Esophagus squamous epithelium (tissue), 5 donors: ENCODE results near the gene RPS6KA6. TPM values are rescaled to one million over a fixed set of nuclear protein-coding genes. Genes with fewer than 3 reads are reported as not detected.

ENCODE experiments used
- DNase-seq: peaks from one replicate; lab custom pipeline; 2025; lab: John Stamatoyannopoulos, UW
- H3K27ac ChIP-seq, 4 donors: fragments of 200-600 bp; sonication (generic); one replicate each; pipeline ENCODE4 v1.5.1; 2016 to 2019; ENCODE audit warnings: mild to moderate bottlenecking in 1 of 4
- H3K27me3 ChIP-seq, 4 donors: fragments of 200-600 bp; sonication (generic); 1 replicate in 3 of 4; 2 replicates in 1 of 4; pipeline versions ENCODE4 v1.5.1 to v1.6.0; 2017 to 2021; ENCODE audit warnings: antibody characterized with exemption in 1 of 4
- H3K36me3 ChIP-seq, 3 donors: fragments of 200-600 bp; sonication (generic); one replicate each; pipeline ENCODE4 v1.5.1; 2016 to 2019
- H3K4me1 ChIP-seq, 3 donors: fragments of 200-600 bp; sonication (generic); one replicate each; pipeline ENCODE4 v1.5.1; 2017 to 2019
- H3K4me3 ChIP-seq, 4 donors: fragments of 200-600 bp; sonication (generic); 1 replicate in 3 of 4; 2 replicates in 1 of 4; pipeline ENCODE4 v1.5.1; 2016 to 2019; ENCODE audit warnings: mild to moderate bottlenecking in 2 of 4, moderate library complexity in 1 of 4
- H3K9me3 ChIP-seq, 3 donors: fragments of 200-600 bp; sonication (generic); one replicate each; pipeline ENCODE4 v1.5.1; 2016 to 2019
- CTCF ChIP-seq, 6 experiments: fragments of 450-650 bp in 4 of 6; fragments of 200-600 bp in 2 of 6; sonication (generic) in 2 of 6; IDR thresholded peaks; one replicate each; pipeline ENCODE4 v1.5.1; 2016 to 2019; ENCODE audit warnings: antibody characterized with exemption in 6 of 6, mild to moderate bottlenecking in 4 of 6, moderate library complexity in 4 of 6
- POLR2A ChIP-seq, 4 donors: fragments of 450-650 bp; IDR thresholded peaks; one replicate each; pipeline ENCODE4 v1.6.1; 2017; ENCODE audit warnings: antibody characterized with exemption in 4 of 4, mild to moderate bottlenecking in 4 of 4, moderate library complexity in 3 of 4
- WGBS, 2 donors: methylation state at CpG; one replicate each; pipeline ENCODE4 v1.1.5; 2018; 5-methylcytosine and 5-hydroxymethylcytosine counted together
- intact Hi-C: fragments of 100-400 bp; cut with DNase I; formaldehyde crosslinking; loops from one replicate; pipeline ENCODE4 v1.15.0; 2022
- small RNA-seq, 4 donors: library from RNA; depleted of rRNA; stranded (forward); fragments of <200 nt; gene quantifications; one replicate each; pipeline ENCODE3, GENCODE V24; 2016
- total RNA-seq, 4 donors: library from RNA; depleted of rRNA; stranded (reverse); fragments of >200 nt; gene quantifications; one replicate each; pipeline ENCODE4 v1.1.0, GENCODE V29; 2016
- donor health status: DM: yes; HTN: yes; CAD: no.

RPS6KA6 gene
- total RNA-seq, 4 donors from 2014 or later = 0.92 to 2.9 (median 1.9) TPM

GRCh38 chrX:84044051-84044450 lies 143.9 kb downstream of the RPS6KA6 start:
- intact Hi-C loops = no loop called here
- WGBS, 2 donors = 61 to 100% methylated on average over 1 to 4 of the region's 4 CpGs

More at GRCh38 chrX:84044051-84044450, 143.9 kb downstream of the RPS6KA6 start:
- Histone ChIP-seq H3K9me3 (no peaks in the 10 kb centered on the region), H3K27me3 (no peaks in the 10 kb centered on the region), H3K27ac (no peak overlapping the region), H3K4me3 (no peak overlapping the region), H3K4me1 (no peaks in the 10 kb centered on the region), H3K36me3 (no peaks in the 10 kb centered on the region)
- no peak for TF ChIP-seq CTCF (IDR thresholded peaks at IDR 0.05)
- TF ChIP-seq POLR2A (IDR thresholded peaks at IDR 0.05) = no peak
- no peak for DNase-seq

Small RNA genes lying within 50 kb of the gene (small RNA-seq; reads per million reads assigned to genes)
- gene MIR548I4 = 0 reads per million in 4 donors
